ENCODE measurements around the gene MUSTN1.

DNA sequence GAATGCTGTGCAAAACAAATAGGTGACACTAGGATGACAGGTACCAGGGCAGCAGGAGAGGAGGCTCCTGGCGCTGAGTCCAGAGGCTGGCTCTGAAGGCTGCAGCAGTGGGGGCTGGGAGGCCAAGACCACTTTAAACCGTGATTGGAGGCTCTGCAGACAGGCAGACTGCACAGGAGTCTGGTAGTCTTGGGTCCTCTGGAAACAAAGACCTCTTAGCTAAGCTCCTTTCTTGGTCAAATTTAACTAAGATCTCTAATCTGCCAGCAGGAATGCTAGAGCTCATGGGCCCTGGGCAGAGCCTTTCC is 4.4 kb upstream of the MUSTN1 start:
- TF ChIP-seq, protein P1, sequence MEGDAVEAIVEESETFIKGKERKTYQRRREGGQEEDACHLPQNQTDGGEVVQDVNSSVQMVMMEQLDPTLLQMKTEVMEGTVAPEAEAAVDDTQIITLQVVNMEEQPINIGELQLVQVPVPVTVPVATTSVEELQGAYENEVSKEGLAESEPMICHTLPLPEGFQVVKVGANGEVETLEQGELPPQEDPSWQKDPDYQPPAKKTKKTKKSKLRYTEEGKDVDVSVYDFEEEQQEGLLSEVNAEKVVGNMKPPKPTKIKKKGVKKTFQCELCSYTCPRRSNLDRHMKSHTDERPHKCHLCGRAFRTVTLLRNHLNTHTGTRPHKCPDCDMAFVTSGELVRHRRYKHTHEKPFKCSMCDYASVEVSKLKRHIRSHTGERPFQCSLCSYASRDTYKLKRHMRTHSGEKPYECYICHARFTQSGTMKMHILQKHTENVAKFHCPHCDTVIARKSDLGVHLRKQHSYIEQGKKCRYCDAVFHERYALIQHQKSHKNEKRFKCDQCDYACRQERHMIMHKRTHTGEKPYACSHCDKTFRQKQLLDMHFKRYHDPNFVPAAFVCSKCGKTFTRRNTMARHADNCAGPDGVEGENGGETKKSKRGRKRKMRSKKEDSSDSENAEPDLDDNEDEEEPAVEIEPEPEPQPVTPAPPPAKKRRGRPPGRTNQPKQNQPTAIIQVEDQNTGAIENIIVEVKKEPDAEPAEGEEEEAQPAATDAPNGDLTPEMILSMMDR (conservative IDR thresholded peaks at IDR 0.05; ENCODE audit: low read length): no peak
- no peak for TF ChIP-seq EZH2phosphoT487 (IDR thresholded peaks at IDR 0.05; ENCODE audit: borderline replicate concordance)
